PC-9 (cell line): Measurements from ENCODE around the gene CDT1.

Experiments used
- EZH2 ChIP-seq: fragments of 200-600 bp; sonication (generic); IDR thresholded peaks from 2 replicates; pipeline ENCODE4 v1.8.0; 2017; ENCODE audit warnings: antibody characterized with exemption, low read depth
- TF ChIP-seq, protein P1 (sequence below): fragments of 200-600 bp; sonication (generic); conservative IDR thresholded peaks from 2 replicates; pipeline ENCODE4 v1.6.1; 2017; ENCODE audit warnings: mixed run types, antibody characterized with exemption, mild to moderate bottlenecking, moderate library complexity

DNA sequence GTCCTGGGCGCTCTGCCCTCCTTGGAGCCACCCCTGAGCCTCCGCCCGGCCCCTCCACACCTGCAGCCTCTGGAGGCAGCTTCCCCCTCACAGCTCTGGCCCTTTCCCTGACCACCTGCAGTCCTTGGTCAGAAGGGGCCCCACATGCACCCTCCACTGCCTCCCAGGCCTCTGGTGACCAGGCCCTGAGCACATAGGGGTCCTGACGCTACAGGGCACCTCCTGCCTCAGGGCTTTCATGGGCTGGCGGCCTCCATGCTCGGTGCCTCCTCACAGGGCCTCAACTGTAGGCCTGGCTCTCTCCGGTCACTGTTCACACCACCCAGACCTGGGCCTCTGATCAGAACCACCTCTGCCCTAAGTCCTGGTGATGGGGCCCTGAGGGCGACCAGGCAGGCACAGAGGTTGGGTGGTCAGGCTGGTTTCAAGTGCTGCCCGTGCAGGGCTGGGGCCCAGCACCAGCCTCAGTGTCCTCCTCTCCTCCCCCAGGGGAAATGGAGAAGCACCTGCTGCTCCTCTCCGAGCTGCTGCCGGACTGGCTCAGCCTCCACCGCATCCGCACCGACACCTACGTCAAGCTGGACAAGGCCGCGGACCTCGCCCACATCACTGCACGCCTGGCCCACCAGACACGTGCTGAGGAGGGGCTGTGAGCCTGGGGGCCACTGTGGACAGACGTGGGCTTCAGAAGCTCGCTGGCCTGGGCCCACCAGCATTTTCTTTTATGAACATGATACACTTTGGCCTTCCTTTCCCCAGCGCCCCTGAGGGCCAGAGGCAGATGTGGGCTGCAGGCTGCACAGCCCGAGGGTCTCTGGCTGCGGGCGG lies 4.3 kb downstream of the CDT1 start:
- no peak for TF ChIP-seq EZH2
- TF ChIP-seq, protein P1, sequence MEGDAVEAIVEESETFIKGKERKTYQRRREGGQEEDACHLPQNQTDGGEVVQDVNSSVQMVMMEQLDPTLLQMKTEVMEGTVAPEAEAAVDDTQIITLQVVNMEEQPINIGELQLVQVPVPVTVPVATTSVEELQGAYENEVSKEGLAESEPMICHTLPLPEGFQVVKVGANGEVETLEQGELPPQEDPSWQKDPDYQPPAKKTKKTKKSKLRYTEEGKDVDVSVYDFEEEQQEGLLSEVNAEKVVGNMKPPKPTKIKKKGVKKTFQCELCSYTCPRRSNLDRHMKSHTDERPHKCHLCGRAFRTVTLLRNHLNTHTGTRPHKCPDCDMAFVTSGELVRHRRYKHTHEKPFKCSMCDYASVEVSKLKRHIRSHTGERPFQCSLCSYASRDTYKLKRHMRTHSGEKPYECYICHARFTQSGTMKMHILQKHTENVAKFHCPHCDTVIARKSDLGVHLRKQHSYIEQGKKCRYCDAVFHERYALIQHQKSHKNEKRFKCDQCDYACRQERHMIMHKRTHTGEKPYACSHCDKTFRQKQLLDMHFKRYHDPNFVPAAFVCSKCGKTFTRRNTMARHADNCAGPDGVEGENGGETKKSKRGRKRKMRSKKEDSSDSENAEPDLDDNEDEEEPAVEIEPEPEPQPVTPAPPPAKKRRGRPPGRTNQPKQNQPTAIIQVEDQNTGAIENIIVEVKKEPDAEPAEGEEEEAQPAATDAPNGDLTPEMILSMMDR = no peak
